ENCODE results near the gene TNKS1BP1.

The TNKS1BP1 gene

GRCh38 chr11:57254631-57255030, 70.1 kb downstream of the TNKS1BP1 start:
- DNase-seq (ENCODE audit: low read depth, low spot score): no peak

- DNase-seq (ENCODE audit: low read depth, low spot score): no peak
These were observed 73.2 kb downstream of the TNKS1BP1 start for GRCh38 chr11:57251491-57252104.

DNA sequence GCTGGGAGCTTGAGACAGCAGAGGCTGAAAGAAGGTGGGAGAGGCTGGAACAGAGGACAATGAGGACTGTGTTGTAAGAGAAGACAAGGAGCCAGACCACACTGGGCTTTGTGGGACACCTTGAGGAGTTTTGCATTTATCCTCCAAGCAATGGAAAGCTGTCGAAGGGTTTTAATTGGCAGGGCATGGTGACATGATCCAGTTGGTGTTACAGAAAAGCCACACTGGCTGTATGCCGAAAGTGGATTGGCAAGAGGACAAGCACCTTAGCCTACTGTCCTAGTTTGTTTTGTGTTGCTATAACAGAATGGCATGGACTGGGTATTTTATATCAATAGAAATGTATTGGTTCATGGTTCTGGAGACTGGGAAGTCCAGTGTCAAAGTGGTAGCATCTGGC, 73.7 kb downstream of the TNKS1BP1 start:
- DNase-seq (ENCODE audit: low read depth, low spot score): no peak

All from brain pericyte (primary cell).